GM20000 (cell line): ENCODE results near the gene SIGLEC10.
"Not testable (repeated sequence)": the region's sequence is repeated elsewhere in the genome, so short reads cannot be mapped to it uniquely, and the experiment has no call there.

Experiments
- DNase-seq: peaks from one replicate; pipeline ENCODE4 v3.0.0; 2012; ENCODE audit warnings: low spot score
- TF ChIP-seq, protein P1 (sequence below): IDR thresholded peaks from 2 replicates; pipeline ENCODE4 v1.5.1; 2012; ENCODE audit warnings: mild to moderate bottlenecking, control low read depth; ENCODE audit errors: extremely low read depth, missing control alignments

The SIGLEC10 gene

DNA sequence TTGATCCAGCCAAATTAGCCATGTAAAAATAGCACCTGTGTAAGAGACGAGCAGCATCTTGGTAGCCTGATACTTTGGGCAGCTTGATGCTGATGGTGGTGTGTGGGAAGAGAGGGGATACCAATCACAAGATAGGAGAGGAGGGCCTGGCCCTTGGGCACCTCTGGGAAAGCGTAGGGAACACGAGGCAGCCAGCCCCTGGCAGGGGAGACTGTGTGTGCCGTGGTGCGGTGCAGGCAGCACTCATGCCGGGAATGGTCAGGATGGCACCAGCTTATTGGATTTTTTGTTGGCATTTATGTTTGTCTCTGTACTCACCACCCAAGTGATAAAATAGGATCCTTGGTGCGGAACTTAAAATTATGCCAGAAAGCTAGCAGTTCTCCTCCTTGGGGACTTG, 30.6 kb upstream of the SIGLEC10 start:
- TF ChIP-seq, protein P1, sequence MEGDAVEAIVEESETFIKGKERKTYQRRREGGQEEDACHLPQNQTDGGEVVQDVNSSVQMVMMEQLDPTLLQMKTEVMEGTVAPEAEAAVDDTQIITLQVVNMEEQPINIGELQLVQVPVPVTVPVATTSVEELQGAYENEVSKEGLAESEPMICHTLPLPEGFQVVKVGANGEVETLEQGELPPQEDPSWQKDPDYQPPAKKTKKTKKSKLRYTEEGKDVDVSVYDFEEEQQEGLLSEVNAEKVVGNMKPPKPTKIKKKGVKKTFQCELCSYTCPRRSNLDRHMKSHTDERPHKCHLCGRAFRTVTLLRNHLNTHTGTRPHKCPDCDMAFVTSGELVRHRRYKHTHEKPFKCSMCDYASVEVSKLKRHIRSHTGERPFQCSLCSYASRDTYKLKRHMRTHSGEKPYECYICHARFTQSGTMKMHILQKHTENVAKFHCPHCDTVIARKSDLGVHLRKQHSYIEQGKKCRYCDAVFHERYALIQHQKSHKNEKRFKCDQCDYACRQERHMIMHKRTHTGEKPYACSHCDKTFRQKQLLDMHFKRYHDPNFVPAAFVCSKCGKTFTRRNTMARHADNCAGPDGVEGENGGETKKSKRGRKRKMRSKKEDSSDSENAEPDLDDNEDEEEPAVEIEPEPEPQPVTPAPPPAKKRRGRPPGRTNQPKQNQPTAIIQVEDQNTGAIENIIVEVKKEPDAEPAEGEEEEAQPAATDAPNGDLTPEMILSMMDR: no peak
- DNase-seq: no peak

DNA sequence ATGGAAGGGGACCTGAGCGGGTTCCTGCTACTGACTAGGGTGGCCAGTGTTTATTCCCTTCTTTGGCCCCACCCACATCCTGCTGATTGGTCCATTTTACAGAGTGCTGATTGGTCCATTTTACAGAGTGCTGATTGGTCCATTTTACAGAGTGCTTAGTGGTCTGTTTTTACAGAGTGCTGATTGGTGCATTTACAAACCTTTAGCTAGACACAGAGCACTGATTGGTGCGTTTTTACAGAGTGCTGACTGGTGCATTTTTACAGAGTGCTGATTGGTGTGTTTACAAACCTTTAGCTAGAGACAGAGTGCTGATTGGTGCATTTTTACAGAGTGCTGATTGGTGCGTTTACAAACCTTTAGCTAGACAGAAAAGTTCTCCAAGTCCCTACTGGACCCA, 30.1 kb upstream of the SIGLEC10 start:
- not testable (repeated sequence) for DNase-seq

DNA sequence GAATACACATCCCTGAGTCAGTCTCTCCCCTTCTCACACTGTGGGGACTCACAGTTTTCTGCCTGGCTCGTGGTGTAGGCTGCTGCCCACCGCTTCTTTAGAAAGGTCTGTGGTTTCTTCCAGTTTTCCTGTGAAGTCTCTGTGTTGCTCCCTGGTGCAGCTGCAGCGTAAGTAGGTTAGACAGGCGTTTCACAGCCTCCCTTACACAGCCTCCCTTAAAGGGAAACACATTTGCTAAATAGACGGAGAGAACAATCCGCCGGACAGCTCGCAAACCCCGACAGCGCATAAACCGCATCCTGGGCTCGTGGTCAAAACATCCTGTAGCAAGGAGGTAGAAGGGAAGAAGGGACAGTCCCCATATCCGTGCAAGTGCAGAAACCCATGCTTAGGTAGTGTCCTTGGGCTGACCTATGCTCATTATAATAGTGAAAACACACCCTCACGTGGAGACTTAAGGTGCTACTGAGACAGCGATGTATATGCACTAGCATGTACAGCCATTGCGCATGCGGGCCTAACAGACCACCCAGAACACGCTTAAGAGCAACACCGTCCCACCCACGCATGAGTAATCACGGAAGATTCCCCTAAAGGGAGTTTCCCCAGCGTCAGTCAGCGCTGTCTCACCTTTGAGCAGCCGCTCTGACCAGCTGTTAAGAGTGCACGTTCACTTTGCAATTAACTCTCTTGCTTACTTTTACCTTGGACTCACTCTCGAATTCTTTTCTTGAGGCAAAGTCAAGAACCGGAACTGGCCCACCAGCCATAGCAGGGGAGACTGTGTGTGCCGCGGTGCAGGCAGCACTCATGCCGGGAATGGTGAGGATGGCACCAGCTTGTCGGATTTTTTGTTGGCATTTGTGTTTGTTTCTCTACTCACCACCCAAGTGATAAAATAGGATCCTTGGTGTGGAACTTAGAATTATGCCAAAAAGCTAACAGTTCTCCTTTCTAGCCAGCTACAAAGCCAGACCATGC, 24.3 kb upstream of the SIGLEC10 start:
- peak; percentile 75 for DNase-seq
- TF ChIP-seq, protein P1: no peak

DNA sequence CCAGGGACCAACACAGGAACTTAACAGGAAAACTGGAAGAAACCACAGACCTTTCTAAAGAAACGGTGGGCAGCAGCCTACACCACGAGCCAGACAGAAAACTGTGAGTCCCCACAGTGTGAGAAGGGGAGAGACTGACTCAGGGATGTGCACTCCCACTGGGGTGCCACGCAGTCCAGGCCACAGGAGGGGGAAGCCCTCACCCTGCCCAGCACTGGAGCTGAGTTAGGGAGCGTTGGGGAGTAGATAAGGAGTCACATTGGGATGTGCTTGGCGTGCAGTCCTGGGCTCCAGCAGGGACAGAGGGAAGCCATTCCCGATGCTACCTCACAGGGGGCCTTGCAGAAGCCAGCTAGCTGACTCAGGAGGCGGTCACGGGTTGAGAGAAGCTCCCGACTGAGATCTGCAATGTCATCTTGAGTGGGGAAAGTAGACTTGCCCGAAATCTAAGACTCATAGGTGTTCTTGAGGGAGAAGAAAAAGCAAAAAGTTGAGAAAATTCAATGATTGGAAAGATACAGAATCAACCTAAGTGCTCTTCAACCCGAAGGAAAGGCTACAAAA, 23.5 kb upstream of the SIGLEC10 start:
- TF ChIP-seq, protein P1: no peak

DNA sequence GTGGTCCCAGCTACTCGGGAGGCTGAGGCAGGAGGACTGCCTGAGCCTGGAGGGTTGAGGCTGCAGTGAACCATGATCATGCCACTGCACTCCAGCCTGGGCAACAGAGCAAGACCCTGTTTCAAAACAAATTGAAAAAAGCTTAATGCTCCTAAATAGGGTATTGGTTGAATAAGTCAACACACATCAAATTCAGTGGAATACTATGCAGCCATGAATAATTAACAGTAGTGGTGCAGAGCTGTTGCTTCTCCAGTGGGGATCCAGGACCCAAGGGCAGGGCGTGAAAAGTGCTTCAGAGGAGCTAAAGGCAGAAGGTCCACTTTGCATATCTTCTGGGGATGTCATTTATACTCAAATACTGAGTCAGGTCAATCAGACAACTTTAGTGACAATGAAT, 22.6 kb upstream of the SIGLEC10 start:
- TF ChIP-seq, protein P1: no peak
- no peak for DNase-seq

More for the DNA sequence above, 23.5 kb upstream of the SIGLEC10 start:
- DNase-seq: no peak

DNA sequence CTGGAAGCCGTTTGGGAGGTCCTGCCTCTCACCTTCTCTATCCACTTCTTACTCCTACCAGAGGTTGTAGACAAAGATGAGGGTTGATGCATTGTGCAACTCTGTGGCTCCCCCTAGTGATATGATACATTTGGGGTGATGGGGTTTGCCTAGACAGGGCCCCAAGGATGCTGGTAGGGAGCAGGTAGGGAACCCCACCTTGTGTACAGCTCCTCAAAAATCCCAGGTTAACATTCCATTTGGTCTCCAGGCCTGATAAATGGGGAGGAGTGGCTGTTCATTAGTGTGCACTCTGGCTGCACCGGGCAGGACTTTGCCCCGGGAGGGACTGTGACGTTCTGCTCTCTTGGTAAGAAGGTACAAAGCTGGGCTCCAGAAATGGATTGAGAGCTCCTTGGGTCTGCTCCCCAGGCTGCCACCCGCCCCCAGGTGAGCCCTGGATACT, 21.6 kb upstream of the SIGLEC10 start:
- DNase-seq: peak; percentile 59
- TF ChIP-seq, protein P1: peak; percentile 47

DNA sequence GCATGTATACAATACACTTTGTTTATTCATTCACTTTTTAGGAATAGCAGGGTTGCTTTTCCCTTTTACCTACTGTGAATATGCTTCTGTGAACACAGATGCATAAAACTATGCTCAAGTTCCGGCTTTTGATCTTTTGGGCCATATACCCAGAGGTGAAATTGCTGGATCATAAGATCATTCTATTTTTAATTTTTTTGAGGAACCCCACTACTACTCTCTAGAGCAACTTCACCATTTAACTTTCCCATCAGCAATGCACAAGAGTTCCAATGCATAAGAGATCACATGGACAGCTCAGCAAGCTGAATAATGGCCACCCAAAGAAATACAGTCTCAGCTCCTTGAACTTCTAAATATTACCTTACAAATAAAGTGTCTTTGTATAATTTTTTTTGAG, 17.0 kb upstream of the SIGLEC10 start:
- TF ChIP-seq, protein P1: no peak
- no peak for DNase-seq
